Heart left ventricle (tissue), 16 donors: ENCODE measurements around the gene ATP2B2. TPM values are rescaled to one million over a fixed set of nuclear protein-coding genes. Genes with fewer than 3 reads are reported as not detected.

Experiments
- ATAC-seq, 4 donors: fragments of 200-7000 bp; cut with Tn5 transposase; one replicate each; pipeline ENCODE4 v1.9.1; 2020 to 2022; ENCODE audit warnings: moderate library complexity in 4 of 4, mild to moderate bottlenecking in 3 of 4, moderate number of reproducible peaks in 1 of 4
- DNase-seq, 5 donors: peaks; one replicate each; pipeline ENCODE4 v3.0.0-alpha.2; 2020
- H3K27ac ChIP-seq, 12 donors: fragments of 200-600 bp; sonication (generic) in 4 of 12; one replicate each; pipeline versions ENCODE4 v1.5.0 to v1.8.0; 2016 to 2022; ENCODE audit warnings: mild to moderate bottlenecking in 2 of 12
- H3K27me3 ChIP-seq, 9 donors: fragments of 200-600 bp; sonication (generic) in 2 of 9; one replicate each; pipeline versions ENCODE4 v1.5.1 to v1.8.0; 2016 to 2022; ENCODE audit warnings: mild to moderate bottlenecking in 3 of 9
- H3K36me3 ChIP-seq, 9 donors: fragments of 200-600 bp; sonication (generic) in 2 of 9; one replicate each; pipeline versions ENCODE4 v1.5.0 to v1.8.0; 2018 to 2022; ENCODE audit warnings: mild to moderate bottlenecking in 2 of 9
- H3K4me1 ChIP-seq, 12 donors: fragments of 200-600 bp; sonication (generic) in 4 of 12; one replicate each; pipeline versions ENCODE4 v1.5.0 to v1.8.0; 2016 to 2022; ENCODE audit warnings: mild to moderate bottlenecking in 3 of 12
- H3K4me3 ChIP-seq, 12 donors: fragments of 200-600 bp; sonication (generic) in 4 of 12; one replicate each; pipeline versions ENCODE4 v1.5.0 to v1.8.0; 2017 to 2022; ENCODE audit warnings: mild to moderate bottlenecking in 9 of 12, moderate library complexity in 4 of 12
- H3K9me3 ChIP-seq, 12 donors: fragments of 200-600 bp; sonication (generic) in 4 of 12; one replicate each; pipeline versions ENCODE4 v1.5.0 to v1.8.0; 2016 to 2022; ENCODE audit warnings: mild to moderate bottlenecking in 1 of 12
- CTCF ChIP-seq, 12 donors: fragments of 200-600 bp; sonication (generic) in 4 of 12; IDR thresholded peaks; one replicate each; pipeline versions ENCODE4 v1.5.0 to v1.8.0; 2018 to 2022; ENCODE audit warnings: antibody characterized with exemption in 12 of 12, mild to moderate bottlenecking in 5 of 12
- POLR2A ChIP-seq, 2 donors: fragments of 450-650 bp; IDR thresholded peaks; one replicate each; pipeline ENCODE4 v1.6.1; 2017; ENCODE audit warnings: antibody characterized with exemption in 2 of 2, mild to moderate bottlenecking in 2 of 2, moderate library complexity in 2 of 2
- WGBS, 4 donors: extraction: QIAGEN DNeasy Blood & Tissue Kit in 2 of 4; methylation state at CpG; one replicate each; pipeline versions ENCODE4 v1.1.5 to v1.1.7; 2013 to 2018; 5-methylcytosine and 5-hydroxymethylcytosine counted together
- intact Hi-C, 10 donors: fragments of 100-400 bp; cut with DNase I; formaldehyde crosslinking; loops; one replicate each; pipeline versions ENCODE4 v1.11.1 to v1.14.2; 2022
- polyA plus RNA-seq, 2 donors: library from polyadenylated mRNA; stranded (reverse); fragments of 200-250 nt; gene quantifications; one replicate each; pipeline ENCODE4 v1.2.3, GENCODE V29; 2013
- total RNA-seq, 9 donors: library from RNA; depleted of rRNA in 2 of 9; stranded (reverse); fragments of >200 nt in 2 of 9; fragmentation: NEBNext Ultra II Directional in 3 of 9; extraction: Animal tissue kit (Norgen Biotek cat#: 25700) in 3 of 9; gene quantifications; one replicate each; pipeline versions ENCODE4 v1.1.0 to v1.2.4, GENCODE V29; 2016 to 2023
- donor health status: ischemic (EF 13 %, LVEDD 7.1; RV severe dilation, severe dysfunction).
- donor health status: healthy with polysubstance abuse.
- donor health status: DM: no; HTN: yes; CAD: no.
- donor health status: DM: no; HTN: no; CAD: no.
- donor health status: ischemic (EF 25% LVEDD 6.9; RV normal size, moderate dysfunction).
- donor health status: ischemic (EF 25% LVEDD 5.7; RV mildly dilated, moderate dysfunction).
- donor health status: healthy.
- donor health status: DM: yes; HTN: yes; CAD: no.
- donor health status: ischemic (EF 35%, LVEDD 5.7; RV mildly dilated, moderate dysfunction).
- donor health status: nonischemic (EF 11% LVEDD 7.7; RV severe dilation, severe dysfunction).
- donor health status: DM: yes; HTN: yes; CAD: no.
- donor health status: PGD.
- donor health status: ischemic (EF 29% LVEDD 5.4; RV normal size, mild dysfunction).
- donor health status: nonischemic (EF 23%, LVEDD 6.1; RV moderate dilation, normal function).

ATP2B2 gene
- total and polyA plus RNA-seq, 11 donors = 0.01 to 0.35 (median 0.12) TPM; not detected in 3

DNA sequence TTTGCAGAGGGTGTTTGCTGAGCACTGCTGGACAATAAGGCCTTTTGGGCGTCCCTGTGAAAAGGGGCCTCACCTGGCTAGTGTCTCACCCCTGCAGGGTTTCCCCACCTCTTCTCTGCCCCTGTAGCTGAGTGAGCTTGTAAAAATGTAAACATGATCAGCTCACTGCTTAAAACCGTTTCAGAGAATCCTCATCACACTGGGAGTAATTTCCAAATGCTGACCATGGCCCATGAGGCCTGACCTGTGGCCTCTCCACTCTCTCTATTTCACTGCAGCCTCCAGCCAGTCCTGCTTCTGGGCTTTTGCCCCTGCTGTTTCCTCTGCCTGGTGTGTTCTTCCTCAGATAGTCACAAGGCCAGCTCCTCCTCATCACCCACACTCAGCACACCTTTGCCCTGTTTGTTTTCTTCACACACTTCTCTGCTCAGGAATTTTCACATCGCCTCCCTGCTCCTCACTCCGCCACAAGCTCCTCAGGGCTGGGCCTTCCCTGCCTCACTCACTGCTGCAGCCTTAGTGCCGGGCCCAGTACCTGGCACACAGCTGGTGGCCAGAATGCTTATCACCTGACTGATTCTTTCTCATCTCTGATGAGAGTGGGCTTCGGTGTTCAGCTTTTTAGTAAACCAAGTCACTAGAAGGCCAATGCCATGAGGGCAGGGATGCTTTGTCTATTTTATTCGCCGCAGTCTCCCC is 105.2 kb downstream of the ATP2B2 start:
- H3K36me3 ChIP-seq = no peaks in the 10 kb centered on the region
- whole genome bisulfite sequencing, 4 donors = 83 to 87% (median 85%) methylated on average over 7 to 8 of the region's 8 CpGs
- ATAC-seq (no peak), DNase-seq (no peak)
- H3K4me1 ChIP-seq = no peaks in the 10 kb centered on the region
- H3K9me3 ChIP-seq = no peaks in the 10 kb centered on the region
- no peak overlapping the region for H3K27ac ChIP-seq
- TF ChIP-seq CTCF (IDR thresholded peaks at IDR 0.05) = no peak
- no peak overlapping the region for H3K4me3 ChIP-seq
- H3K27me3 ChIP-seq = no peaks in the 10 kb centered on the region
- intact Hi-C loops = no loop called here

DNA sequence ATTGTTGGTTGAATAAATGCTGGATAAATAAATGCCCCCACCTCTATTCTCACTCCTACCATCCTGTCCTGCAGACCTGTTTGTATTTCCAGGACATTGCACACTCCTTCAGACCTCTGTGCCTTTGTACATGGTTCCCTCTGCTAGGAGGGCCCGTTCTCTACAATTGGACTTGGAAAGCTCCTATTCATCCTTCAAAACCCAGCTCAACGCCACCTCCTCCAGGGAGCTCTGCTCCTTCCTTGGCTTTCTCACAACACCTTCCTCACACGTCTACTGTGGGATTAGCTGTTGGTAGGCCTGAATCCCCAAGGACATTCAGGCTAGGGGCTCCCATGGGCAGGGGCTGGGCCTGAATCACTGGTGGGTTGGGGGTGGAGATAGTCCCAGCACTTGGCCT is 105.8 kb downstream of the ATP2B2 start:
- H3K4me1 ChIP-seq = no peaks in the 10 kb centered on the region
- no peak overlapping the region for H3K4me3 ChIP-seq
- no peak for DNase-seq
- no peaks in the 10 kb centered on the region for H3K36me3 ChIP-seq
- TF ChIP-seq POLR2A (IDR thresholded peaks at IDR 0.05) = no peak
- TF ChIP-seq CTCF (IDR thresholded peaks at IDR 0.05) = no peak
- H3K9me3 ChIP-seq = no peaks in the 10 kb centered on the region
- no peak overlapping the region for H3K27ac ChIP-seq
- H3K27me3 ChIP-seq = no peaks in the 10 kb centered on the region
- WGBS, 4 donors = 80 to 95% (median 91%) methylated on average over 3 of the region's 3 CpGs
- ATAC-seq = no peak
- intact Hi-C loops = no loop called here

DNA sequence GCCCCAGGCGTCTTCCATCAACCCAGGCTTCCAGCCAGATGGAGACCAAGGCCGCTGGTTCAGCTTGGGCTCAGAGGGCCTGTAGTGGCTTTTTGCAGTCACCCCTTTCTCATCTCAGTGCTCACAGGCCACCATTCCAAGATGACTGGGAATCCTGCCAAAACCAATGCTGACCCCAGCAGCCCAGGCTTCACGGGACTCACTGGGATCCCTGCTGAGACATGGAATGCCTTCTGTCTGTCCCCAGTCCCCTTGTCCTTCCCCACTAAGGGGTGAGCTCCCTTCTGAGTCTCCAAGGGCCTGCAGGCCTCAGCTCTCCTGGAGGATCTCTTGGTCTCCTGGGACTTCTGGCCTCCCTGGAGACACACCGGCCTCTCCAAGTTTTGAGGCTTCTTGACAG is 107.0 kb downstream of the ATP2B2 start:
- intact Hi-C loops = no loop called here
- no peak overlapping the region for H3K4me3 ChIP-seq
- no peaks in the 10 kb centered on the region for H3K27me3 ChIP-seq
- no peaks in the 10 kb centered on the region for H3K9me3 ChIP-seq
- no peak overlapping the region for H3K27ac ChIP-seq
- no peaks in the 10 kb centered on the region for H3K4me1 ChIP-seq
- WGBS, 4 donors = 51 to 67% (median 64%) methylated on average over 4 of the region's 4 CpGs
- no peaks in the 10 kb centered on the region for H3K36me3 ChIP-seq
- no peak for TF ChIP-seq CTCF (IDR thresholded peaks at IDR 0.05)
- TF ChIP-seq POLR2A (IDR thresholded peaks at IDR 0.05) = no peak
- ATAC-seq = no peak
- DNase-seq = peak in 1 of 5 donors; percentile 48

DNA sequence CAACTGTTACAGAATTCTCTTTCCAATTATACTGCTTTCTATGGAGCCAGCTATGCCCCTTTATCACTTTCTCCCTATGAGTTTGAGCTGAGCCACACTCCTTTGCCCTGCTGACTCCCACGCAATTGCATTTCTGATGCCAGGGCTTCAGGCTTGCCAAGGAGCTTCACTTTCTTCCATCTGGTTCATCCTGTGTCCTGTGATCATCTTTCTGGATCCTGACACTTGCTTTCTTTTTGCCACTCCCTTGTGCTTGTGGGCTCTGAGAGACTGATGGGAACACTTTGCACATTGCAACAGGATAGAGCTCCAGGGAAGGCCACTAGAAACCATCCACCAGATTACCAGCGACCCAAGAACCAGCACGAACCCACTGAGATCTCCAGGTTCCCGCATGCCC is 107.5 kb downstream of the ATP2B2 start:
- Histone ChIP-seq H3K27ac (no peak overlapping the region), H3K36me3 (no peaks in the 10 kb centered on the region), H3K4me1 (no peaks in the 10 kb centered on the region), H3K9me3 (no peaks in the 10 kb centered on the region), H3K4me3 (no peak overlapping the region), H3K27me3 (no peaks in the 10 kb centered on the region)
- 84 to 88% (median 86%) methylated on average over 4 of the region's 4 CpGs for WGBS, 4 donors
- TF ChIP-seq CTCF (IDR thresholded peaks at IDR 0.05) (no peak), POLR2A (IDR thresholded peaks at IDR 0.05) (no peak)
- DNase-seq (no peak), ATAC-seq (no peak)
- intact Hi-C loops = no loop called here
